HCT116 (cell line): ENCODE measurements around the gene IVD.

Experiments used
- CEBPB ChIP-seq: IDR thresholded peaks from 2 replicates; pipeline ENCODE4 v1.6.1; 2012; ENCODE audit warnings: low read depth
- POLR2A ChIP-seq: IDR thresholded peaks from 2 replicates; pipeline ENCODE4 v1.7.0; 2011; ENCODE audit warnings: borderline replicate concordance; ENCODE audit not compliant: insufficient read depth, insufficient read length; ENCODE audit errors: extremely low read depth
- TF ChIP-seq, protein P1 (sequence below), 3 experiments: fragments of 200-600 bp in 1 of 3; sonication (generic) in 1 of 3; IDR thresholded peaks in 2 of 3; conservative IDR thresholded peaks in 1 of 3; 2 replicates each; pipeline ENCODE4 v1.5.1; 2012 to 2017; ENCODE audit warnings: low read depth in 2 of 3, low read length in 2 of 3, antibody characterized with exemption in 1 of 3, borderline replicate concordance in 1 of 3, control low read depth in 1 of 3, mild to moderate bottlenecking in 1 of 3, mixed read lengths in 1 of 3, mixed run types in 1 of 3, moderate library complexity in 1 of 3; ENCODE audit not compliant: insufficient read depth in 1 of 3

- TF ChIP-seq CEBPB: no peak
- TF ChIP-seq, protein P1, sequence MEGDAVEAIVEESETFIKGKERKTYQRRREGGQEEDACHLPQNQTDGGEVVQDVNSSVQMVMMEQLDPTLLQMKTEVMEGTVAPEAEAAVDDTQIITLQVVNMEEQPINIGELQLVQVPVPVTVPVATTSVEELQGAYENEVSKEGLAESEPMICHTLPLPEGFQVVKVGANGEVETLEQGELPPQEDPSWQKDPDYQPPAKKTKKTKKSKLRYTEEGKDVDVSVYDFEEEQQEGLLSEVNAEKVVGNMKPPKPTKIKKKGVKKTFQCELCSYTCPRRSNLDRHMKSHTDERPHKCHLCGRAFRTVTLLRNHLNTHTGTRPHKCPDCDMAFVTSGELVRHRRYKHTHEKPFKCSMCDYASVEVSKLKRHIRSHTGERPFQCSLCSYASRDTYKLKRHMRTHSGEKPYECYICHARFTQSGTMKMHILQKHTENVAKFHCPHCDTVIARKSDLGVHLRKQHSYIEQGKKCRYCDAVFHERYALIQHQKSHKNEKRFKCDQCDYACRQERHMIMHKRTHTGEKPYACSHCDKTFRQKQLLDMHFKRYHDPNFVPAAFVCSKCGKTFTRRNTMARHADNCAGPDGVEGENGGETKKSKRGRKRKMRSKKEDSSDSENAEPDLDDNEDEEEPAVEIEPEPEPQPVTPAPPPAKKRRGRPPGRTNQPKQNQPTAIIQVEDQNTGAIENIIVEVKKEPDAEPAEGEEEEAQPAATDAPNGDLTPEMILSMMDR (IDR thresholded peaks at IDR 0.05 in 2 of 3, conservative IDR thresholded peaks at IDR 0.05 in 1 of 3; ENCODE audit: borderline replicate concordance in 1 of 3, insufficient read depth in 1 of 3, low read depth in 2 of 3, low read length in 2 of 3): no peak
- no peak for TF ChIP-seq POLR2A
These were observed 36.3 kb downstream of the IVD start for GRCh38 chr15:40441565-40442531.
